Panc1 (cell line): ENCODE results near the gene AKR1C8. TPM values are rescaled to one million over a fixed set of nuclear protein-coding genes. Genes with fewer than 3 reads are reported as not detected.
"Not testable (repeated sequence)": the region's sequence is repeated elsewhere in the genome, so short reads cannot be mapped to it uniquely, and the experiment has no call there.

Experiments
- ATAC-seq: fragments of 200-7000 bp; cut with Tn5 transposase; 2 replicates; pipeline ENCODE4 v1.9.1; 2020; ENCODE audit warnings: mild to moderate bottlenecking, moderate library complexity
- BruUV-seq: library from RNA; stranded (reverse); fragments of 400-500 nt; replicated peaks from 2 replicates; lab custom pipeline; 2021; lab: Mats Ljungman, UMichigan
- CTCF ChIA-PET: fragments of 300-600 bp; sonication (Branson Sonifier 250); formaldehyde crosslinking; loops from one replicate; lab custom pipeline; 2022; ENCODE audit warnings: antibody characterized with exemption; lab: Charles Lee
- POLR2A ChIA-PET: fragments of 300-600 bp; sonication (Branson Sonifier 250); formaldehyde crosslinking; loops from one replicate; lab custom pipeline; 2022; ENCODE audit warnings: antibody characterized with exemption; lab: Charles Lee
- DNase-seq: peaks from one replicate; pipeline ENCODE4 v3.0.0-alpha.2; 2010; ENCODE audit warnings: low read depth, low spot score
- H3K27ac ChIP-seq: 2 replicates; pipeline ENCODE4 v1.5.1; 2011; ENCODE audit warnings: mild to moderate bottlenecking, low read length, inconsistent platforms
- H3K27me3 ChIP-seq: fragments of 200-500 bp; sonication (Bioruptor generic); 2 replicates; pipeline ENCODE4 v1.6.0; 2014; ENCODE audit warnings: low read length, inconsistent platforms; ENCODE audit not compliant: control insufficient read depth, insufficient read depth
- H3K36me3 ChIP-seq: fragments of 200-500 bp; sonication (Bioruptor generic); 2 replicates; pipeline ENCODE4 v1.5.1; 2014; ENCODE audit warnings: inconsistent platforms, mild to moderate bottlenecking, low read length, moderate library complexity; ENCODE audit not compliant: control insufficient read depth, insufficient read depth
- H3K4me1 ChIP-seq: 2 replicates; pipeline ENCODE4 v1.5.1; 2011; ENCODE audit warnings: inconsistent platforms, mild to moderate bottlenecking, low read length, moderate library complexity; ENCODE audit not compliant: control insufficient read depth, insufficient read depth
- H3K4me3 ChIP-seq, 2 experiments: 2 replicates each; pipeline ENCODE4 v1.5.1; 2011 to 2012; ENCODE audit warnings: low read depth in 2 of 2, low read length in 2 of 2, mild to moderate bottlenecking in 2 of 2, inconsistent platforms in 1 of 2, moderate library complexity in 1 of 2
- H3K9me3 ChIP-seq: fragments of 200-500 bp; sonication (Bioruptor generic); 2 replicates; pipeline ENCODE4 v1.5.1; 2014; ENCODE audit warnings: low read depth, mild to moderate bottlenecking, inconsistent platforms, low read length, moderate library complexity; ENCODE audit not compliant: control insufficient read depth, insufficient read depth
- POLR2AphosphoS5 ChIP-seq: IDR thresholded peaks from 2 replicates; pipeline ENCODE4 v1.6.1; 2012; ENCODE audit warnings: mild to moderate bottlenecking, low read depth, low read length, moderate library complexity
- SIN3A ChIP-seq: IDR thresholded peaks from 2 replicates; pipeline ENCODE4 v1.6.1; 2012; ENCODE audit warnings: low read depth, mild to moderate bottlenecking, low read length, moderate library complexity, borderline replicate concordance; ENCODE audit not compliant: insufficient read depth
- TCF7L2 ChIP-seq: IDR thresholded peaks from 2 replicates; pipeline ENCODE4 v1.6.1; 2011; ENCODE audit warnings: mild to moderate bottlenecking, low read depth, low read length, inconsistent platforms
- in situ Hi-C: cut with HindIII; loops from 2 replicates; pipeline ENCODE4 v1.10.0; 2016; ENCODE audit warnings: low sequenced_read_pairs, low pct_unique_long_range_greater_than_20kb
- intact Hi-C: fragments of 100-400 bp; cut with micrococcal nuclease; formaldehyde crosslinking; loops from one replicate; pipeline ENCODE4 v1.10.0; 2022; ENCODE audit not compliant: unreplicated experiment
- total RNA-seq: library from RNA; stranded (reverse); gene quantifications from one replicate; pipeline ENCODE4 v1.2.1, GENCODE V29; 2021; ENCODE audit not compliant: unreplicated experiment
- TF ChIP-seq, protein P1 (sequence below), 2 experiments: IDR thresholded peaks; 2 replicates each; pipeline ENCODE4 v1.6.1; 2011 to 2012; ENCODE audit warnings: low read depth in 2 of 2, control low read depth in 1 of 2, low read length in 1 of 2, mild to moderate bottlenecking in 1 of 2, moderate library complexity in 1 of 2; ENCODE audit not compliant: insufficient read depth in 1 of 2
- TF ChIP-seq, protein P2 (sequence below): fragments of 450-650 bp; IDR thresholded peaks from 2 replicates; pipeline ENCODE4 v1.5.1; 2017; ENCODE audit warnings: mild to moderate bottlenecking

The AKR1C8 gene
- total RNA-seq, 1 experiment from 2014 or later = not detected

DNA sequence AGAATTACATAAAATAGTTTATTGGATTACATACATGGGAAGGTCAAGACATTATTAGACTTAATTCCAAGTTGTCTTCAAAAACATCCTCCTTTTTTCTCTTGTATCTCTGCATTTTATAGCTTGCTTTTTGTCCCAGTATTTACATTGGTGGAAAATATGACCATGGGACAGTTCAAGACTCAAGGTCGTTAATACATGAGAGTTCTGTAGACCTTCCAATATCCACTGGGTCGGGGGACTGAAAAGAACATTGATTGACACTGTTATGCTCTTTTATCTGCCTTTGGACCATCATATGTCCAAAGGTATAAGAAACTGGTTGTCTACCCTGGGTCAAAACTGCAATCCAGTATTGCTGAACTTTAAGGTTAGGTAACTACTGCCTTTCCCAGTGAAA lies 48.4 kb upstream of the AKR1C8 start:
- no peaks in the 10 kb centered on the region for H3K9me3 ChIP-seq
- TF ChIP-seq, protein P1, sequence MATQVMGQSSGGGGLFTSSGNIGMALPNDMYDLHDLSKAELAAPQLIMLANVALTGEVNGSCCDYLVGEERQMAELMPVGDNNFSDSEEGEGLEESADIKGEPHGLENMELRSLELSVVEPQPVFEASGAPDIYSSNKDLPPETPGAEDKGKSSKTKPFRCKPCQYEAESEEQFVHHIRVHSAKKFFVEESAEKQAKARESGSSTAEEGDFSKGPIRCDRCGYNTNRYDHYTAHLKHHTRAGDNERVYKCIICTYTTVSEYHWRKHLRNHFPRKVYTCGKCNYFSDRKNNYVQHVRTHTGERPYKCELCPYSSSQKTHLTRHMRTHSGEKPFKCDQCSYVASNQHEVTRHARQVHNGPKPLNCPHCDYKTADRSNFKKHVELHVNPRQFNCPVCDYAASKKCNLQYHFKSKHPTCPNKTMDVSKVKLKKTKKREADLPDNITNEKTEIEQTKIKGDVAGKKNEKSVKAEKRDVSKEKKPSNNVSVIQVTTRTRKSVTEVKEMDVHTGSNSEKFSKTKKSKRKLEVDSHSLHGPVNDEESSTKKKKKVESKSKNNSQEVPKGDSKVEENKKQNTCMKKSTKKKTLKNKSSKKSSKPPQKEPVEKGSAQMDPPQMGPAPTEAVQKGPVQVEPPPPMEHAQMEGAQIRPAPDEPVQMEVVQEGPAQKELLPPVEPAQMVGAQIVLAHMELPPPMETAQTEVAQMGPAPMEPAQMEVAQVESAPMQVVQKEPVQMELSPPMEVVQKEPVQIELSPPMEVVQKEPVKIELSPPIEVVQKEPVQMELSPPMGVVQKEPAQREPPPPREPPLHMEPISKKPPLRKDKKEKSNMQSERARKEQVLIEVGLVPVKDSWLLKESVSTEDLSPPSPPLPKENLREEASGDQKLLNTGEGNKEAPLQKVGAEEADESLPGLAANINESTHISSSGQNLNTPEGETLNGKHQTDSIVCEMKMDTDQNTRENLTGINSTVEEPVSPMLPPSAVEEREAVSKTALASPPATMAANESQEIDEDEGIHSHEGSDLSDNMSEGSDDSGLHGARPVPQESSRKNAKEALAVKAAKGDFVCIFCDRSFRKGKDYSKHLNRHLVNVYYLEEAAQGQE (IDR thresholded peaks at IDR 0.05; ENCODE audit: insufficient read depth in 1 of 2, low read depth in 2 of 2, low read length in 1 of 2) = no peak
- TF ChIP-seq, protein P2, sequence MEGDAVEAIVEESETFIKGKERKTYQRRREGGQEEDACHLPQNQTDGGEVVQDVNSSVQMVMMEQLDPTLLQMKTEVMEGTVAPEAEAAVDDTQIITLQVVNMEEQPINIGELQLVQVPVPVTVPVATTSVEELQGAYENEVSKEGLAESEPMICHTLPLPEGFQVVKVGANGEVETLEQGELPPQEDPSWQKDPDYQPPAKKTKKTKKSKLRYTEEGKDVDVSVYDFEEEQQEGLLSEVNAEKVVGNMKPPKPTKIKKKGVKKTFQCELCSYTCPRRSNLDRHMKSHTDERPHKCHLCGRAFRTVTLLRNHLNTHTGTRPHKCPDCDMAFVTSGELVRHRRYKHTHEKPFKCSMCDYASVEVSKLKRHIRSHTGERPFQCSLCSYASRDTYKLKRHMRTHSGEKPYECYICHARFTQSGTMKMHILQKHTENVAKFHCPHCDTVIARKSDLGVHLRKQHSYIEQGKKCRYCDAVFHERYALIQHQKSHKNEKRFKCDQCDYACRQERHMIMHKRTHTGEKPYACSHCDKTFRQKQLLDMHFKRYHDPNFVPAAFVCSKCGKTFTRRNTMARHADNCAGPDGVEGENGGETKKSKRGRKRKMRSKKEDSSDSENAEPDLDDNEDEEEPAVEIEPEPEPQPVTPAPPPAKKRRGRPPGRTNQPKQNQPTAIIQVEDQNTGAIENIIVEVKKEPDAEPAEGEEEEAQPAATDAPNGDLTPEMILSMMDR = no peak
- TF ChIP-seq POLR2AphosphoS5 (no peak), TCF7L2 (no peak), SIN3A (no peak)
- ATAC-seq (no peak), DNase-seq (no peak)
- no peaks in the 10 kb centered on the region for H3K27me3 ChIP-seq
- intact Hi-C loops = no loop called here
- H3K4me1 ChIP-seq = no peaks in the 10 kb centered on the region
- H3K36me3 ChIP-seq = no peaks in the 10 kb centered on the region
- ChIA-PET CTCF (no interaction called here), POLR2A (no interaction called here)
- in situ Hi-C loops = no loop called here
- no peak overlapping the region for H3K27ac ChIP-seq
- no peak overlapping the region for H3K4me3 ChIP-seq
- no TSS peak for BruUV-seq

DNA sequence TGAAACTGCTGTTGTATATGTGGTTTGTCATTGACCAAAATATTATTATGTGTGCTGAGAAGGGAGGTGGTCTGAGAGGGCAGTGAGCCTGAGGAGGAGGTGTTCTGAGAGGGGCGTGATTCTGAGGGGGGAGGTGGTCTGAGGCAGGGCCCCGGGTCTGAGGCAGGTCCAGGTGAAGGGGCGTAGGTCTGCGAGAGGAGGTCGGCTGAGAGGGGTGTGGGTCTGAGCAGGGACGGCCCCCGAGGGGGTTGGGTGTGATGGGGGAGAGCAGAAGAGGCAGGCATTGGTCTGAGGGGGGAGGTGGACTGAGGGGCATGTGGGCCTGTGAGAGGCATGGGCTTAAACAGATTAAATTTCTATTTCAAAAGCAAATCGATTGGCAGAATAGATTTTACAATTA lies 44.1 kb upstream of the AKR1C8 start:
- TF ChIP-seq, protein P2 = no peak
- TF ChIP-seq, protein P1 (IDR thresholded peaks at IDR 0.05; ENCODE audit: insufficient read depth in 1 of 2, low read depth in 2 of 2, low read length in 1 of 2) = no peak
- TF ChIP-seq SIN3A = no peak
- no peak for TF ChIP-seq TCF7L2
- intact Hi-C loops = no loop called here
- DNase-seq (no peak), ATAC-seq (no peak)
- Histone ChIP-seq H3K27me3 (no peaks in the 10 kb centered on the region), H3K9me3 (no peaks in the 10 kb centered on the region), H3K27ac (no peak overlapping the region), H3K4me1 (no peaks in the 10 kb centered on the region), H3K4me3 (no peak overlapping the region), H3K36me3 (no peaks in the 10 kb centered on the region)
- no TSS peak for BruUV-seq
- POLR2A ChIA-PET = no interaction called here
- CTCF ChIA-PET = no interaction called here
- in situ Hi-C loops = no loop called here

DNA sequence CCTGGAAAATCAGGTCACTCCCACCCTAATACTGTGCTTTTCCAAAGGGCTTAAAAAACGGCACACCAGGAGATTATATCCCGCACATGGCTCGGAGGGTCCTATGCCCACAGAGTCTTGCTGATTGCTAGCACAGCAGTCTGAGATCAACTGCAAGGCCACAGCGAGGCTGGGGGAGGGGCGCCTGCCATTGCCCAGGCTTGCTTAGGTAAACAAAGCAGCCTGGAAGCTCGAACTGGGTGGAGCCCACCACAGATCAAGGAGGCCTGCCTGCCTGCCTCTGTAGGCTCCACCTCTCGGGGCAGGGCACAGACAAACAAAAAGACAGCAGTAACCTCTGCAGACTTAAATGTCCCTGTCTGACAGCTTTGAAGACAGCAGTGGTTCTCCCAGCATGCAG lies 38.0 kb upstream of the AKR1C8 start:
- H3K4me3 ChIP-seq, ATAC-seq, CTCF ChIA-PET, H3K4me1 ChIP-seq, POLR2A ChIA-PET, DNase-seq, H3K36me3 ChIP-seq, BruUV-seq, H3K27ac ChIP-seq, intact Hi-C loops, H3K27me3 ChIP-seq, in situ Hi-C loops, H3K9me3 ChIP-seq: not testable (repeated sequence)
